HepG2 (cell line): Measurements from ENCODE around the gene SHOX. TPM values are rescaled to one million over a fixed set of nuclear protein-coding genes. Genes with fewer than 3 reads are reported as not detected.

ENCODE experiments used
- ATAC-seq: fragments of 200-7000 bp; cut with Tn5 transposase; 3 replicates; pipeline ENCODE4 v1.9.1; 2020; ENCODE audit warnings: mild to moderate bottlenecking, moderate library complexity
- BruUV-seq: library from RNA; stranded (reverse); fragments of 400-500 nt; replicated peaks from 2 replicates; lab custom pipeline; 2021; lab: Mats Ljungman, UMichigan
- CTCF ChIA-PET: fragments of 300-600 bp; formaldehyde crosslinking; extraction: SDS; loops from one replicate; lab custom pipeline; 2021; ENCODE audit warnings: low total read pairs, inconsistent platforms, low intra/inter-chr PET ratio; lab: Yijun Ruan, JAX
- POLR2A ChIA-PET: fragments of 350-600 bp; sonication (Branson Sonifier 250); formaldehyde crosslinking; loops from one replicate; lab custom pipeline; 2020; ENCODE audit warnings: antibody characterized with exemption, inconsistent platforms; lab: Yijun Ruan, JAX
- DNase-seq: peaks from one replicate; pipeline ENCODE4 v3.0.0-alpha.2; 2015; ENCODE audit warnings: low spot score
- FAIRE-seq: peaks from 3 replicates; lab custom pipeline; 2011; peaks lifted over from hg19 to GRCh38; lab: Jason Lieb, UNC
- H2AFZ ChIP-seq: one replicate; pipeline ENCODE4 v1.6.1; 2011; ENCODE audit warnings: low read length, inconsistent platforms
- H3K27ac ChIP-seq: fragments of 300-600 bp; 3 replicates; pipeline ENCODE4 v1.8.0; 2011; ENCODE audit warnings: mixed run types, mild to moderate bottlenecking, mixed read lengths, low read length, inconsistent platforms; ENCODE audit not compliant: insufficient read depth; ENCODE audit errors: extremely low read length
- H3K27me3 ChIP-seq, 2 experiments: fragments of 200-600 bp in 1 of 2; 2 replicates in 1 of 2; 3 replicates in 1 of 2; pipeline versions ENCODE4 v1.6.0 to v1.8.0; 2011; ENCODE audit warnings: low read length in 2 of 2, mild to moderate bottlenecking in 2 of 2, moderate library complexity in 2 of 2, inconsistent platforms in 1 of 2; ENCODE audit not compliant: insufficient read depth in 2 of 2, control insufficient read depth in 1 of 2
- H3K36me3 ChIP-seq, 2 experiments: fragments of 200-600 bp in 1 of 2; replicated peaks in 1 of 2; 2 replicates in 1 of 2; 3 replicates in 1 of 2; pipeline versions ENCODE4 v1.5.1 to v1.8.0; 2011; ENCODE audit warnings: low read length in 2 of 2, inconsistent platforms in 1 of 2; ENCODE audit not compliant: insufficient read depth in 2 of 2, control insufficient read depth in 1 of 2
- H3K4me1 ChIP-seq: 2 replicates; pipeline ENCODE4 v1.5.1; 2012; ENCODE audit warnings: low read length, inconsistent platforms; ENCODE audit not compliant: insufficient read depth
- H3K4me2 ChIP-seq: 2 replicates; pipeline ENCODE4 v1.6.0; 2011; ENCODE audit warnings: low read depth, low read length, inconsistent platforms
- H3K4me3 ChIP-seq, 3 experiments: fragments of 200-600 bp in 1 of 3; sonication (generic), shearing (Covaris generic) in 1 of 3; replicated peaks in 1 of 3; 2 replicates each; pipeline ENCODE4 v1.5.1; 2011 to 2016; ENCODE audit warnings: low read length in 3 of 3, inconsistent platforms in 2 of 3, low read depth in 2 of 3, mild to moderate bottlenecking in 2 of 3, control low read depth in 1 of 3, mixed read lengths in 1 of 3; ENCODE audit not compliant: insufficient read depth in 1 of 3
- H3K79me2 ChIP-seq: one replicate; pipeline ENCODE4 v1.6.1; 2011; ENCODE audit warnings: low read length, inconsistent platforms; ENCODE audit not compliant: insufficient read depth
- H3K9ac ChIP-seq: 2 replicates; pipeline ENCODE4 v1.6.0; 2011; ENCODE audit warnings: mild to moderate bottlenecking, low read depth, low read length, inconsistent platforms; ENCODE audit not compliant: insufficient read depth
- H3K9me3 ChIP-seq: 2 replicates; pipeline ENCODE4 v1.5.1; 2012; ENCODE audit warnings: mild to moderate bottlenecking, low read length
- H4K20me1 ChIP-seq: 2 replicates; pipeline ENCODE4 v1.6.0; 2011; ENCODE audit warnings: inconsistent platforms, mild to moderate bottlenecking, low read length, moderate library complexity; ENCODE audit not compliant: insufficient read depth
- CENPX ChIP-seq: sonication (generic); formaldehyde crosslinking; IDR thresholded peaks from 2 replicates; pipeline ENCODE4 v1.9.0; 2021; ENCODE audit warnings: mild to moderate bottlenecking, missing genetic modification reagents, moderate library complexity
- E2F5 ChIP-seq: sonication (generic); formaldehyde crosslinking; conservative IDR thresholded peaks from 2 replicates; pipeline ENCODE4 v1.4.0; 2020; ENCODE audit warnings: missing genetic modification reagents
- FOXK2 ChIP-seq: fragments of 450-650 bp; IDR thresholded peaks from 2 replicates; pipeline ENCODE4 v1.6.1; 2016
- IKZF4 ChIP-seq: sonication (generic); formaldehyde crosslinking; IDR thresholded peaks from 2 replicates; pipeline ENCODE4 v1.5.1; 2020; ENCODE audit warnings: borderline replicate concordance, mild to moderate bottlenecking, low read depth, missing genetic modification reagents; ENCODE audit errors: not compliant biosample characterization
- NR2F2 ChIP-seq: IDR thresholded peaks from 2 replicates; pipeline ENCODE4 v1.6.1; 2012; ENCODE audit warnings: low read depth, inconsistent platforms, borderline replicate concordance
- PAX8 ChIP-seq: sonication (generic); formaldehyde crosslinking; IDR thresholded peaks from 2 replicates; pipeline ENCODE4 v1.8.0; 2022; ENCODE audit warnings: mild to moderate bottlenecking, missing genetic modification reagents, borderline replicate concordance
- PITX1 ChIP-seq: sonication (generic); formaldehyde crosslinking; IDR thresholded peaks from 2 replicates; pipeline ENCODE4 v1.5.1; 2020; ENCODE audit warnings: mild to moderate bottlenecking, missing genetic modification reagents
- ZKSCAN5 ChIP-seq: sonication (generic); formaldehyde crosslinking; IDR thresholded peaks from 2 replicates; pipeline ENCODE4 v1.5.1; 2020; ENCODE audit warnings: mild to moderate bottlenecking, missing genetic modification reagents
- ZMYM3 ChIP-seq: sonication (generic); formaldehyde crosslinking; IDR thresholded peaks from 2 replicates; pipeline ENCODE4 v1.5.1; 2020; ENCODE audit warnings: mild to moderate bottlenecking, missing genetic modification reagents
- ZNF276 ChIP-seq: sonication (generic); formaldehyde crosslinking; IDR thresholded peaks from 2 replicates; pipeline ENCODE4 v1.4.0; 2020; ENCODE audit warnings: mild to moderate bottlenecking, low read depth, missing genetic modification reagents
- ZNF326 ChIP-seq: sonication (generic); formaldehyde crosslinking; IDR thresholded peaks from 2 replicates; pipeline ENCODE4 v1.4.0; 2020; ENCODE audit warnings: missing genetic modification reagents, borderline replicate concordance
- ZNF609 ChIP-seq: sonication (generic); formaldehyde crosslinking; IDR thresholded peaks from 2 replicates; pipeline ENCODE4 v1.4.0; 2020; ENCODE audit warnings: mild to moderate bottlenecking, missing genetic modification reagents, borderline replicate concordance
- ZSCAN21 ChIP-seq: sonication (generic); formaldehyde crosslinking; IDR thresholded peaks from 2 replicates; pipeline ENCODE4 v1.8.0; 2022; ENCODE audit warnings: mild to moderate bottlenecking, missing genetic modification reagents, moderate library complexity, borderline replicate concordance
- WGBS: methylation state at CpG from one replicate; pipeline ENCODE4 v1.1.6; 2017; ENCODE audit warnings: low lambda C conversion rate; 5-methylcytosine and 5-hydroxymethylcytosine counted together
- in situ Hi-C: cut with HindIII; loops from 2 replicates; pipeline ENCODE4 v1.10.0; 2017; ENCODE audit warnings: low pct_unique_long_range_greater_than_20kb; ENCODE audit not compliant: extremely low pct_ligation_motif_present
- intact Hi-C: fragments of 100-400 bp; cut with micrococcal nuclease; formaldehyde crosslinking; loops from one replicate; pipeline ENCODE4 v1.10.0; 2022; ENCODE audit not compliant: unreplicated experiment
- polyA plus RNA-seq, 8 experiments: library from polyadenylated mRNA; depleted of rRNA in 3 of 8; stranded (reverse) in 7 of 8; unstranded in 1 of 8; fragments of >200 nt; fragmentation: Illumina TruSeq in 4 of 8; extraction: Trizol in 4 of 8; gene quantifications; 2 replicates each; pipeline versions ENCODE4 v1.2.1 to v1.2.3, GENCODE V29; 2011 to 2016; ENCODE audit warnings: low read depth in 4 of 8, missing spikeins in 1 of 8, mixed read lengths in 1 of 8; ENCODE audit not compliant: insufficient read depth in 1 of 8
- total RNA-seq, 5 experiments: library from RNA; depleted of rRNA; stranded (reverse); fragments of >200 nt; fragmentation: Illumina TruSeq; extraction: Trizol; gene quantifications; 2 replicates each; pipeline ENCODE4 v1.2.3, GENCODE V29; 2016; ENCODE audit warnings: low read depth in 1 of 5
- TF ChIP-seq, protein P1 (sequence below): sonication (generic); formaldehyde crosslinking; IDR thresholded peaks from 2 replicates; pipeline ENCODE4 v1.9.0; 2021; ENCODE audit warnings: missing genetic modification reagents, mild to moderate bottlenecking, borderline replicate concordance

Gene SHOX
- total and polyA plus RNA-seq, 2 of the 13 experiments (the other 11 are each of a cell fraction or from before 2014, with no cell fraction given): not detected

GRCh38 chrX:685120-686032 lies 54.8 kb downstream of the SHOX start:
- ChIA-PET CTCF (no interaction called here), POLR2A (no interaction called here)
- peaks cover 0 to 7% of the 10 kb centered on the region in 2 experiments; a peak in 3 of 5 replicates for H3K27me3 ChIP-seq
- ATAC-seq: no peak
- no peak overlapping the region for H2AFZ ChIP-seq
- no peaks in the 10 kb centered on the region for H3K9me3 ChIP-seq
- no TSS peak for BruUV-seq
- H3K79me2 ChIP-seq: no peaks in the 10 kb centered on the region
- in situ Hi-C loops (no loop called here), intact Hi-C loops (no loop called here)
- H3K4me1 ChIP-seq: no peaks in the 10 kb centered on the region
- H3K4me3 ChIP-seq: no peak overlapping the region
- H3K27ac ChIP-seq: no peak overlapping the region
- DNase-seq: no peak
- no peak overlapping the region for H3K4me2 ChIP-seq
- no peak for FAIRE-seq
- 56% methylated on average over 12 of the region's 13 CpGs for WGBS
- H4K20me1 ChIP-seq: no peaks in the 10 kb centered on the region
- no peaks in the 10 kb centered on the region for H3K36me3 ChIP-seq
- no peak overlapping the region for H3K9ac ChIP-seq
- TF ChIP-seq FOXK2 (no peak), NR2F2 (no peak), PITX1 (no peak), ZKSCAN5 (CRISPR knock-in tag) (no peak), ZMYM3 (CRISPR knock-in tag) (no peak), CENPX (CRISPR knock-in tag) (no peak), ZNF609 (CRISPR knock-in tag) (no peak), E2F5 (CRISPR knock-in tag) (no peak), PAX8 (CRISPR knock-in tag) (no peak), ZNF276 (CRISPR knock-in tag) (no peak), ZSCAN21 (CRISPR knock-in tag) (no peak), ZNF326 (CRISPR knock-in tag) (no peak), IKZF4 (no peak)
- TF ChIP-seq, protein P1, sequence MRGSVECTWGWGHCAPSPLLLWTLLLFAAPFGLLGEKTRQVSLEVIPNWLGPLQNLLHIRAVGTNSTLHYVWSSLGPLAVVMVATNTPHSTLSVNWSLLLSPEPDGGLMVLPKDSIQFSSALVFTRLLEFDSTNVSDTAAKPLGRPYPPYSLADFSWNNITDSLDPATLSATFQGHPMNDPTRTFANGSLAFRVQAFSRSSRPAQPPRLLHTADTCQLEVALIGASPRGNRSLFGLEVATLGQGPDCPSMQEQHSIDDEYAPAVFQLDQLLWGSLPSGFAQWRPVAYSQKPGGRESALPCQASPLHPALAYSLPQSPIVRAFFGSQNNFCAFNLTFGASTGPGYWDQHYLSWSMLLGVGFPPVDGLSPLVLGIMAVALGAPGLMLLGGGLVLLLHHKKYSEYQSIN (CRISPR knock-in tag): no peak
